ENCODE data around the gene FKBP1A. TPM values are rescaled to one million over a fixed set of nuclear protein-coding genes. Genes with fewer than 3 reads are reported as not detected.

The FKBP1A gene
- total RNA-seq, 2 experiments from 2014 or later: 259 to 282 TPM

DNA sequence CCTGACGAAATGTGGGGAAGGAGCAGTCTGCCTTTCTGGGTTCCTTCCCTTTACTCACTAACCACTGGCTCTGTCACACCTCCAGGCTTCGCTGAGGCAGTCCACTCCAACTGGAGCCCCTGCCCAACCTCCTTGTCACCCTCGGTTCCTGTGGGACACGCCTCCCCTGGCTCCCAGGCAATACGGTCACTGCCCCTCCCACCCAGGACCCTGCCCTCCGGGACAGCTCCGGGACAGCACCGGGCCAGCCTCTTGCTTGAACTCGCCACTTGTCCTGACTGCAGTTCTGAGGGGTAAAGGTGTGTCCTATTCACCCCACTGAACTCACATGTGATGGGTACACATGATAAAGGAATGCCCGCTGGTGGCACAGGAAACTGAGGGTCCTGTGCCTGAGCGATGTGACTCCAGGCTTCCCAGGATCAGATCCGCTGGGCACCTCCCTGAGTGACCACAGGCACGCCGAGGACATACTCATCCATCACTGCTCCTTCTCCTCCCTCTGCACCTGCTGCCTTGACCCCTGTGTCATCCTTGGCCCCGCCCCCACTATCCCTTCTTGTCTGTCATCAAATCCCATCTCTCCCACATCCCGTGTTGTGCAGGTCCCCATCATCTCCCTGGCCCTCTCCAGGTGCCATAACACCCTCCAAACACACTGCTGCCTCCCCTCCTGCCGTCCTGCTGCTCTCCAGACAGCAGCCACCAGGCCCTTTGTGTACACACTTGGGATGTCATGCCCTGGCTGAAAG is 71.8 kb downstream of the FKBP1A start:
- no peaks in the 10 kb centered on the region for H3K27me3 Mint-ChIP-seq
- DNase-seq (no peak), ATAC-seq (no peak)
- H3K4me1 Mint-ChIP-seq (ENCODE audit: low read depth): peaks cover 9% of the 10 kb centered on the region
- intact Hi-C loops (cut with micrococcal nuclease): no loop called here
- H3K9me3 Mint-ChIP-seq: no peaks in the 10 kb centered on the region
- H3K4me3 Mint-ChIP-seq: no peak overlapping the region
- CTCF ChIA-PET: interaction anchor here (0.9 to 5.0 kb wide), 6 partner anchors 8 to 183 kb away, joined by 3 to 36 read pairs (median 4); no protein-coding TSS in a partner anchor
- no peaks in the 10 kb centered on the region for H3K36me3 Mint-ChIP-seq (ENCODE audit: low read depth)
- POLR2A ChIA-PET: no interaction called here
- H3K27ac Mint-ChIP-seq: no peak overlapping the region
- TF ChIP-seq, protein P1, sequence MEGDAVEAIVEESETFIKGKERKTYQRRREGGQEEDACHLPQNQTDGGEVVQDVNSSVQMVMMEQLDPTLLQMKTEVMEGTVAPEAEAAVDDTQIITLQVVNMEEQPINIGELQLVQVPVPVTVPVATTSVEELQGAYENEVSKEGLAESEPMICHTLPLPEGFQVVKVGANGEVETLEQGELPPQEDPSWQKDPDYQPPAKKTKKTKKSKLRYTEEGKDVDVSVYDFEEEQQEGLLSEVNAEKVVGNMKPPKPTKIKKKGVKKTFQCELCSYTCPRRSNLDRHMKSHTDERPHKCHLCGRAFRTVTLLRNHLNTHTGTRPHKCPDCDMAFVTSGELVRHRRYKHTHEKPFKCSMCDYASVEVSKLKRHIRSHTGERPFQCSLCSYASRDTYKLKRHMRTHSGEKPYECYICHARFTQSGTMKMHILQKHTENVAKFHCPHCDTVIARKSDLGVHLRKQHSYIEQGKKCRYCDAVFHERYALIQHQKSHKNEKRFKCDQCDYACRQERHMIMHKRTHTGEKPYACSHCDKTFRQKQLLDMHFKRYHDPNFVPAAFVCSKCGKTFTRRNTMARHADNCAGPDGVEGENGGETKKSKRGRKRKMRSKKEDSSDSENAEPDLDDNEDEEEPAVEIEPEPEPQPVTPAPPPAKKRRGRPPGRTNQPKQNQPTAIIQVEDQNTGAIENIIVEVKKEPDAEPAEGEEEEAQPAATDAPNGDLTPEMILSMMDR (IDR thresholded peaks at IDR 0.05): no peak

DNA sequence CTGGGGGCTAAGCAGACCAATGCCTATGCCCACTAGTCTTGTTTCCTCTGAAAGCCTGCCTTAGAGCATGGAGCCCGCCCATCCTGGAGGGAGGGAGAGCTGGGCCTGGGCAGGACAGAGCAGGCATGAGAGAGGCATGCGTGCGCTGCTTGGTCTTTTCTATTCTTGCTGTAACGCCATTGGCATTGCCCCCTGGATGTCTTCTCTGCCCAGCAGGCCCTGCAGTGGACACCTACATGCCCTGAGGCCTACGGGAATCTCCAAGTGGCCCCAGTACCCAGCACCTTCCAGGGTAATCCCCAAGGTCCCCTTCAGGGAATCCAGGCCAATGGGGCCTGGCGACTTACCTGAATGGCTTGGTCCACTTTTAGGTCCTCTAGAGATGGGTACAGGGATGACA is 72.8 kb downstream of the FKBP1A start:
- H3K4me1 Mint-ChIP-seq (ENCODE audit: low read depth): peaks cover 9% of the 10 kb centered on the region
- CTCF ChIA-PET: no interaction called here
- TF ChIP-seq, protein P1 (IDR thresholded peaks at IDR 0.05): no peak
- intact Hi-C loops (cut with micrococcal nuclease): no loop called here
- DNase-seq: no peak
- no peak overlapping the region for H3K4me3 Mint-ChIP-seq
- no peak for ATAC-seq
- POLR2A ChIA-PET: no interaction called here
- H3K9me3 Mint-ChIP-seq: no peaks in the 10 kb centered on the region
- H3K27ac Mint-ChIP-seq: no peak overlapping the region
- H3K27me3 Mint-ChIP-seq: peaks cover 2% of the 10 kb centered on the region
- no peaks in the 10 kb centered on the region for H3K36me3 Mint-ChIP-seq (ENCODE audit: low read depth)

DNA sequence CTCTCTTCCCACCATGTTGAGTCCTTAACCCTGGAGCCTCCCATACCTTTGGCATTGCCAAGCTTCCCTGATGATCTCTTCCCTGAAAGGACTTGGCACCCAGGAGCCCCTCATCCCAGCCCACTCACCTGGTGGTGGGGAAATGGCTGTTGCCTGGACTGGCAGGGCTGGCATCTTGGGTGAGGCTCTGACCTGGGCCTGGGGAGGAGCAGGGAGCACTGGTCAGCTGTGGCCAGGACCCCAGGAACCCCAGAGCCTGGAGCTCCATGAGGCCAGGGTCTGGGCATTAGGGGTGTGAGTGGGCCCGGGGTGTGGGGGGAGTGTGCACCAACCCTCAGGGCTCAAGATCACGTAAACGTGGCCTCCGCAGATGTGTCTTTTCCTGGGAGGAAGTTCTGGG is 73.4 kb downstream of the FKBP1A start:
- H3K4me1 Mint-ChIP-seq (ENCODE audit: low read depth): peaks cover 9% of the 10 kb centered on the region
- TF ChIP-seq, protein P1 (IDR thresholded peaks at IDR 0.05): no peak
- H3K4me3 Mint-ChIP-seq: no peak overlapping the region
- no peaks in the 10 kb centered on the region for H3K36me3 Mint-ChIP-seq (ENCODE audit: low read depth)
- no peak for DNase-seq
- ChIA-PET CTCF (interaction anchor here (0.9 kb wide), 1 partner anchor 118 kb away, joined by 3 read pairs; no protein-coding TSS in a partner anchor), POLR2A (no interaction called here)
- ATAC-seq: no peak
- no peak overlapping the region for H3K27ac Mint-ChIP-seq
- H3K27me3 Mint-ChIP-seq: peaks cover 2% of the 10 kb centered on the region
- intact Hi-C loops (cut with micrococcal nuclease): no loop called here
- H3K9me3 Mint-ChIP-seq: no peaks in the 10 kb centered on the region

DNA sequence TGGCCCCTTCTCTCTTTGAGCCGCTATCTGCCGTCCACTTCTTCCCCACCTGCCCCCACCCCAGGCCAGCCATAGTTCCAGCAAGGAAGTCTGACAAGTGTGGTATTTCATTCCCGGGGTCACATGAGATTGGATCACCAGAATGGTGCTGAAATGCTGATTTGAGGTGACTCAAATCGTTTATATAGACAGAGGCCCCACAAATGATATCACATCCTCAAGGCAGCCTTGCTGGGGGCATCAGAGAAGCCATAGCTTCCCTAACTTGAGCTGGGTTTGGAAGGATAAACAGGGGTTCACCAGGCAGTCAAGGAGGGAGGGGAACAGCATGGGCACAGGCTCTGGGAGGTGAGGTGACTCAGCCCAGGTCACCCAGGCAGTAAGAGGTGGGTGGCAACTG is 73.8 kb downstream of the FKBP1A start:
- Mint-ChIP-seq H3K9me3 (no peaks in the 10 kb centered on the region), H3K4me3 (no peak overlapping the region), H3K27me3 (peaks cover 2% of the 10 kb centered on the region), H3K27ac (no peak overlapping the region), H3K36me3 (ENCODE audit: low read depth) (no peaks in the 10 kb centered on the region), H3K4me1 (ENCODE audit: low read depth) (peaks cover 9% of the 10 kb centered on the region)
- POLR2A ChIA-PET: no interaction called here
- CTCF ChIA-PET: interaction anchor here (0.9 kb wide), 1 partner anchor 118 kb away, joined by 3 read pairs; no protein-coding TSS in a partner anchor
- DNase-seq (no peak), ATAC-seq (no peak)
- TF ChIP-seq, protein P1 (IDR thresholded peaks at IDR 0.05): no peak
- intact Hi-C loops (cut with micrococcal nuclease): no loop called here

Other genes with a start within 250 kb of the FKBP1A start
- 1 to 10 TPM; 1.8 to 2.2 TPM for gene TMEM74B, start 208.1 kb downstream of the FKBP1A start, total RNA-seq
- gene C20orf202, start 189.6 kb downstream of the FKBP1A start, total RNA-seq: not detected
- gene RAD21L1, start 167.0 kb downstream of the FKBP1A start, total RNA-seq: under 1 TPM; 0.18 to 0.25 TPM
- gene SNPH, start 126.8 kb downstream of the FKBP1A start, total RNA-seq: 1 to 10 TPM; 3.7 to 4.1 TPM
- gene SDCBP2, start 63.9 kb downstream of the FKBP1A start, total RNA-seq: 1 to 10 TPM; 3.0 to 3.7 TPM
- 10 to 100 TPM; 67.2 to 67.9 TPM for gene NSFL1C, start 73.8 kb upstream of the FKBP1A start, total RNA-seq
- gene SIRPB2, start 98.4 kb upstream of the FKBP1A start, total RNA-seq: not detected
- not detected for gene SIRPD, start 164.7 kb upstream of the FKBP1A start, total RNA-seq
- gene SIRPB1, start 227.0 kb upstream of the FKBP1A start, total RNA-seq: under 1 TPM; 0.83 to 0.92 TPM

Data from activated CD8-positive, alpha-beta T cell treated with anti-CD3 and anti-CD28 coated beads for 36 hours (primary cell).